ENCODE results near the gene CENPT. TPM values are rescaled to one million over a fixed set of nuclear protein-coding genes. Genes with fewer than 3 reads are reported as not detected.
A peak's percentile ranks its signal among the peaks of the same experiment; 100 is the strongest.

CENPT gene
- total RNA-seq, 1 experiment from 2014 or later, result 33.8 TPM

DNA sequence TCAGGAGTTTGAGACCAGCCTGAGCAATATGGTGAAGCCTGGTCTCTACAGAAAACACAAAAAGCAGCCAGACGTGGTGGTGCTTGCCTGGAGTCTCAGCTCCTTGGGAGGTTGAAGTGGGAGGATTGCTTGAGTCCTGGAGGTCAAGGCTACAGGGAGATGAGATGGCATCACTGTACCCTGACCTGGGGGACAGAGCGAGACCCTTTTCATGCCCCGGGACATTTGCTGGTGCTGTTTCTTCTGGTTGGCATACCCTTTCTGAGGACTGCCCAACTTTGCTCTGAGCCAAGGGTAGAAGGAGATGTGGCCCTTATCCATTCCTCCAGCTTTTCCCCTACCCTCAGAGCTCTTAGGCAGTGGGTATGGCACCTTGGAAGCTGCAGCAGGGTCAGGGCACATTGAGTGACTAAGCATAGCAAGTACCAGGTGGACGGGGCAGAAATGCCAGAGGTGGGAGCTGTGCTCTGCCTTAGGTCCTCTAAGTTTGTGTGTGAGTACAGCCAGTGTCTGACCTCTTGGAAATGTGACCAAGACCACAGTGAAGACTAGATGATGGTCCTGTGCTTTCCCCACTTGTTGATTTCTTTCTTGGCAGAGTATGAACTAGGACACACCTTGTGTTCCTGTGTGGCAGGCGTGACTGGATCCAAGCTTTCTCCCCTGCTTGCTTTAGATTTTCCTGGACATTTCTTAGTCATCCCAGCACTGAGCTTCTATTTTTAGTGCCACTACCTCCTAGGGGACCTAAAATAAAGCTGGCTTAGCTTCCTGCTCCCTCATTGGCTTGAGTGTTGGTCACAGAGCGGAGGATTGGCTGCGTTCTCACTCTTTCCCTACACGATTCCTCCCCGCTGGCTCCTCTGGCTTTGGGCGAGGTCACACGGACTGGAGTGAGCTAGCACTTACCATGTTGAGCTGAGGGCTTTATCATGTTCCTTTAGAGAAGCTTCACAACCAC, 15.4 kb upstream of the CENPT start:
- ChIA-PET POLR2A (ENCODE audit: unreplicated experiment) (interaction anchor here (0.6 kb wide), 2 partner anchors 213 to 368 kb away, joined by 6 to 8 read pairs; no protein-coding TSS in a partner anchor), CTCF (interaction anchor here (0.5 to 0.6 kb wide), 2 partner anchors 79 to 516 kb away, joined by 4 to 5 read pairs; no protein-coding TSS in a partner anchor)
- no peaks in the 10 kb centered on the region for H3K9me3 ChIP-seq (ENCODE audit: insufficient read depth, low read depth)
- intact Hi-C loops (cut with micrococcal nuclease; ENCODE audit: unreplicated experiment), result no loop called here
- H2AFZ ChIP-seq, result no peak overlapping the region
- no peak for TF ChIP-seq EZH2 (IDR thresholded peaks at IDR 0.05; ENCODE audit: low read depth)
- TF ChIP-seq, protein P1, sequence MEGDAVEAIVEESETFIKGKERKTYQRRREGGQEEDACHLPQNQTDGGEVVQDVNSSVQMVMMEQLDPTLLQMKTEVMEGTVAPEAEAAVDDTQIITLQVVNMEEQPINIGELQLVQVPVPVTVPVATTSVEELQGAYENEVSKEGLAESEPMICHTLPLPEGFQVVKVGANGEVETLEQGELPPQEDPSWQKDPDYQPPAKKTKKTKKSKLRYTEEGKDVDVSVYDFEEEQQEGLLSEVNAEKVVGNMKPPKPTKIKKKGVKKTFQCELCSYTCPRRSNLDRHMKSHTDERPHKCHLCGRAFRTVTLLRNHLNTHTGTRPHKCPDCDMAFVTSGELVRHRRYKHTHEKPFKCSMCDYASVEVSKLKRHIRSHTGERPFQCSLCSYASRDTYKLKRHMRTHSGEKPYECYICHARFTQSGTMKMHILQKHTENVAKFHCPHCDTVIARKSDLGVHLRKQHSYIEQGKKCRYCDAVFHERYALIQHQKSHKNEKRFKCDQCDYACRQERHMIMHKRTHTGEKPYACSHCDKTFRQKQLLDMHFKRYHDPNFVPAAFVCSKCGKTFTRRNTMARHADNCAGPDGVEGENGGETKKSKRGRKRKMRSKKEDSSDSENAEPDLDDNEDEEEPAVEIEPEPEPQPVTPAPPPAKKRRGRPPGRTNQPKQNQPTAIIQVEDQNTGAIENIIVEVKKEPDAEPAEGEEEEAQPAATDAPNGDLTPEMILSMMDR (conservative IDR thresholded peaks at IDR 0.05), result no peak
- H3K27ac ChIP-seq, result no peak overlapping the region
- no peak overlapping the region for H3K4me2 ChIP-seq
- H3K4me1 ChIP-seq (replicated peaks; ENCODE audit: insufficient read depth), result peaks cover 29% of the 10 kb centered on the region
- no peak overlapping the region for H3K4me3 ChIP-seq
- peaks cover 37% of the 10 kb centered on the region for H3F3A ChIP-seq (ENCODE audit: insufficient read depth, low read depth)
- no peaks in the 10 kb centered on the region for H3K27me3 ChIP-seq (ENCODE audit: insufficient read depth, low read depth)
- BruUV-seq (replicated peaks), result no TSS peak
- peaks cover 29% of the 10 kb centered on the region for H3K36me3 ChIP-seq (ENCODE audit: low read depth)
- no peak for DNase-seq
- peaks cover 90% of the 10 kb centered on the region for H4K20me1 ChIP-seq (ENCODE audit: insufficient read depth)
- no peaks in the 10 kb centered on the region for H3K9me2 ChIP-seq (ENCODE audit: insufficient read depth)
- H3K79me2 ChIP-seq (ENCODE audit: low read depth), result peaks cover 67% of the 10 kb centered on the region

DNA sequence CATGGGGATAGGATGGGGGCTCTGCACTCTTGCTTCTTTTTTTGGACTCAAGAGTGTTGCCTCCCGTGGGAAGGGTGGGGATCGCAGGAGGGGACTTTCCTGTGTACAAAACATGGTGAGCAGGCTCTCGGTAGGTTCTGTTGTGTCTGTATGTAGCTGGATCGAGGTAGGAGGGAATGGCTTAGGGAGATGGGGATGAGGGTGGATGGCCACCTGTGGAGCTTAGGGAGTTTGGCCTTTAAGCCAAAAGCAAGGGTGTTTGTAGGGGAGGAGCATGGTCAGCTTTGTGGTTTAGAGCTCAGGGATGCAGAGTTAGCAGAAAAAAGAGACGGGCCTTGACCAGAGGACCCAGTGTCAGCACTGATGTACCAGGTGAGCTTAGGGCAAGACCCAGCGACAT, 14.4 kb upstream of the CENPT start:
- DNase-seq, result no peak
- Histone ChIP-seq H3K27me3 (ENCODE audit: insufficient read depth, low read depth) (no peaks in the 10 kb centered on the region), H3K9me3 (ENCODE audit: insufficient read depth, low read depth) (no peaks in the 10 kb centered on the region), H3K36me3 (ENCODE audit: low read depth) (peaks cover 23% of the 10 kb centered on the region), H3K9me2 (ENCODE audit: insufficient read depth) (no peaks in the 10 kb centered on the region), H3F3A (ENCODE audit: insufficient read depth, low read depth) (peaks cover 36% of the 10 kb centered on the region), H3K79me2 (ENCODE audit: low read depth) (peaks cover 70% of the 10 kb centered on the region), H4K20me1 (ENCODE audit: insufficient read depth) (peaks cover 89% of the 10 kb centered on the region), H2AFZ (no peak overlapping the region), H3K4me3 (no peak overlapping the region), H3K27ac (no peak overlapping the region), H3K4me2 (no peak overlapping the region), H3K4me1 (replicated peaks; ENCODE audit: insufficient read depth) (peaks cover 38% of the 10 kb centered on the region)
- POLR2A ChIA-PET (ENCODE audit: unreplicated experiment), result no interaction called here
- no TSS peak for BruUV-seq (replicated peaks)
- no peak for TF ChIP-seq EZH2 (IDR thresholded peaks at IDR 0.05; ENCODE audit: low read depth)
- TF ChIP-seq, protein P1 (conservative IDR thresholded peaks at IDR 0.05), result no peak
- CTCF ChIA-PET, result no interaction called here
- intact Hi-C loops (cut with micrococcal nuclease; ENCODE audit: unreplicated experiment), result loop anchor here (2.0 kb wide), 1 partner anchor 15 kb away; the partner anchor contains the start of genes CENPT and NUTF2

DNA sequence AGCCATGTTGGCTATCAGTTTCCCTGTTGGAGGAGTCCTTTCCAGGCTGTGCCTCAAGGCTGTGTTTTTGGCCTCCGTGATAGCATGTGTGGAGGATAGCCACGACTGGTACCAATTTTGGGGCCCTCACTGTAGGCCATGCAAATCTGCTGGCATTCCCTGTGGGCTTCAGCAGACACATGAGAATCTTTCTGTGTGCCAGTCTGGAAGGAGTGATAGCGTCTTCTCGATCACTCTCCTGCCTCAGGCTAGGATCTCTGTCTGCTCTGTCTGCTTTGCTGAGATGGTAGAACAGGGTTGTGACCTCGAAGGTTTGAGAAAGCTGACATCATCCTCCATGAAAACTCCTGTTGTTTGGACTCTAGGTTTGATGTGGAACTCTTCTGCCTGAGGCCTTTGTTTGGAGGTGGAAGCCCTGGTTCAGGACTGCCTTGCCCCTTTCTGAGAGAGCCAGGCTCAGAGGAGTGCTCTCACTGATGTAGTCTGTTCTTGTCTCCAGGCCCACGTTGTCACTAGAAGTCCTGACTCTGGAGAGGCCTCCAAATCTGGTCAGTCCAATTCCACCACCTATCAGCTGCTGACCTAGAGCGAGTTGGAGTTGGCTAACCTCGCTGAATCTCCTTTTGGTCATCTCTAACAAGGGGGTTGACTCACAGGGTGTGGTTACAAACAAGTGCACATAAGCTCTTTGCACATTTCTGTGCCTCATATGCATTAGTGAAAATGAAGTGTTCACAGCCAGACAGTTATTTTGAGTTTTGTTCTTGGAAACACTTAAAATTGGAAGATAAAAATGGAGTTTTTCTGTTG, 13.3 kb upstream of the CENPT start:
- Histone ChIP-seq H3K79me2 (ENCODE audit: low read depth) (peaks cover 81% of the 10 kb centered on the region), H3K27ac (peak overlapping the region; percentile 36), H3K4me1 (replicated peaks; ENCODE audit: insufficient read depth) (peaks cover 49% of the 10 kb centered on the region), H3K9me3 (ENCODE audit: insufficient read depth, low read depth) (no peaks in the 10 kb centered on the region), H3K4me3 (no peak overlapping the region), H3K4me2 (peak overlapping the region; percentile 50), H3K9me2 (ENCODE audit: insufficient read depth) (no peaks in the 10 kb centered on the region), H3F3A (ENCODE audit: insufficient read depth, low read depth) (peaks cover 46% of the 10 kb centered on the region), H4K20me1 (ENCODE audit: insufficient read depth) (peaks cover 91% of the 10 kb centered on the region), H3K27me3 (ENCODE audit: insufficient read depth, low read depth) (no peaks in the 10 kb centered on the region), H2AFZ (no peak overlapping the region), H3K36me3 (ENCODE audit: low read depth) (peaks cover 23% of the 10 kb centered on the region)
- intact Hi-C loops (cut with micrococcal nuclease; ENCODE audit: unreplicated experiment), result loop anchor here (2.0 kb wide), 1 partner anchor 14 kb away; the partner anchor contains the start of genes CENPT and NUTF2
- ChIA-PET CTCF (no interaction called here), POLR2A (ENCODE audit: unreplicated experiment) (interaction anchor here (0.6 to 0.7 kb wide), 3 partner anchors 16 to 201 kb away, joined by 3 to 4 read pairs (median 3); partner anchors contain the start of genes ACD and RANBP10)
- TF ChIP-seq, protein P1 (conservative IDR thresholded peaks at IDR 0.05), result no peak
- no peak for TF ChIP-seq EZH2 (IDR thresholded peaks at IDR 0.05; ENCODE audit: low read depth)
- peak in 1 of 2 experiments; percentile 79 for DNase-seq
- no TSS peak for BruUV-seq (replicated peaks)

Data from PC-9 (cell line).